ENCODE measurements around the gene MAML2.

The MAML2 gene

GRCh38 chr11:96241331-96241841 lies 101.6 kb downstream of the MAML2 start:
- H3K4me3 ChIP-seq (ENCODE audit: low read depth, low read length), result no peak overlapping the region
- TF ChIP-seq CTCF (IDR thresholded peaks at IDR 0.05; ENCODE audit: low read depth, low read length), result no peak

- TF ChIP-seq CTCF (IDR thresholded peaks at IDR 0.05; ENCODE audit: low read depth, low read length), result no peak
These were observed 104.3 kb downstream of the MAML2 start for GRCh38 chr11:96238563-96239135.

GRCh38 chr11:96237766-96238266 lies 105.2 kb downstream of the MAML2 start:
- no peak overlapping the region for H3K4me3 ChIP-seq (ENCODE audit: low read depth, low read length)
- no peak for TF ChIP-seq CTCF (IDR thresholded peaks at IDR 0.05; ENCODE audit: low read depth, low read length)

More at GRCh38 chr11:96238563-96239135, 104.3 kb downstream of the MAML2 start:
- no peak overlapping the region for H3K4me3 ChIP-seq (ENCODE audit: low read depth, low read length)

- no peak overlapping the region for H3K4me3 ChIP-seq (ENCODE audit: low read depth, low read length)
These were observed 107.2 kb downstream of the MAML2 start for GRCh38 chr11:96235751-96236150.

GRCh38 chr11:96234866-96235441 lies 108.0 kb downstream of the MAML2 start:
- no peak for TF ChIP-seq CTCF (IDR thresholded peaks at IDR 0.05; ENCODE audit: low read depth, low read length)
- no peak overlapping the region for H3K4me3 ChIP-seq (ENCODE audit: low read depth, low read length)

More at GRCh38 chr11:96235751-96236150, 107.2 kb downstream of the MAML2 start:
- TF ChIP-seq CTCF (IDR thresholded peaks at IDR 0.05; ENCODE audit: low read depth, low read length), result no peak

GRCh38 chr11:96232132-96232531 lies 110.9 kb downstream of the MAML2 start:
- no peak for TF ChIP-seq CTCF (IDR thresholded peaks at IDR 0.05; ENCODE audit: low read depth, low read length)
- H3K4me3 ChIP-seq (ENCODE audit: low read depth, low read length), result no peak overlapping the region

- no peak for TF ChIP-seq CTCF (IDR thresholded peaks at IDR 0.05; ENCODE audit: low read depth, low read length)
- H3K4me3 ChIP-seq (ENCODE audit: low read depth, low read length), result no peak overlapping the region
These were observed 112.3 kb downstream of the MAML2 start for GRCh38 chr11:96230686-96231085.

Data from WI38 (cell line).